CD4-positive, alpha-beta T cell treated with Interleukin-15 for 4 hours (primary cell): ENCODE data around the gene BRPF1.

Experiments
- DNase-seq: peaks from one replicate; pipeline ENCODE4 v3.0.0-alpha.2; 2020; ENCODE audit warnings: low spot score

The BRPF1 gene

DNA sequence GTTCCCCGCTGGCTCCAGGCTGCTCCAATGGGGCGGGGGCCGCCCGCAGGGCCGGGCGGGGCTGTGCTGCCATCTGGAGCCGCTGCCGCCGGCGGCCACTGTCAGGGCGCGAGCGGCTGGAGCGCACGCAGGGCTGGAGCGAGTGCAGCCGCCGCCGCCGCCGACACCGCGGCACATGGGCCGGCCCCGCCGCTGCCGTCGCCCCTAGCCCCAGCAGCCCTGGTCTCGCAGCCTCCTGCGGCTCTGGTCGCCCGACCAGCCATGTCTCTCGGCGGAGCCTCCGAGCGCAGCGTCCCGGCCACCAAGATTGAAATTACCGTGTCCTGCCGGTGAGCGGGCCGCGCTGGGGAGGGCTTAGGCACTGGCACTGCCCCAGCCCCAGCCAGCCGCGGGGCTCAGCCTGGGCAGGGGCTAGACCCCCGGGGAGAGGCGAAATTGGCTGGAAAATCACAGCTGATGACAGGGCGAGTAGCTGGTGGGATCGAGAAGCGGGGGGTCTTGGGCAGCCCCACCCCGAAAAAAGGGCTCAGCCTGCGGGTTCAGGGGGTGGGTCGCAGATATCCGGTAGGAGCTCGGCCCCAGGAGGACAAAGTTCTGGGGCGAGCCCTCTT is 27.7 kb upstream of the BRPF1 start, which contains the start of gene CPNE9:
CPNE9 (plus strand) TSS at position 98 of the 611 bp plus-strand sequence; CDS start at position 262, 164 bp downstream.
- no peak for DNase-seq

DNA sequence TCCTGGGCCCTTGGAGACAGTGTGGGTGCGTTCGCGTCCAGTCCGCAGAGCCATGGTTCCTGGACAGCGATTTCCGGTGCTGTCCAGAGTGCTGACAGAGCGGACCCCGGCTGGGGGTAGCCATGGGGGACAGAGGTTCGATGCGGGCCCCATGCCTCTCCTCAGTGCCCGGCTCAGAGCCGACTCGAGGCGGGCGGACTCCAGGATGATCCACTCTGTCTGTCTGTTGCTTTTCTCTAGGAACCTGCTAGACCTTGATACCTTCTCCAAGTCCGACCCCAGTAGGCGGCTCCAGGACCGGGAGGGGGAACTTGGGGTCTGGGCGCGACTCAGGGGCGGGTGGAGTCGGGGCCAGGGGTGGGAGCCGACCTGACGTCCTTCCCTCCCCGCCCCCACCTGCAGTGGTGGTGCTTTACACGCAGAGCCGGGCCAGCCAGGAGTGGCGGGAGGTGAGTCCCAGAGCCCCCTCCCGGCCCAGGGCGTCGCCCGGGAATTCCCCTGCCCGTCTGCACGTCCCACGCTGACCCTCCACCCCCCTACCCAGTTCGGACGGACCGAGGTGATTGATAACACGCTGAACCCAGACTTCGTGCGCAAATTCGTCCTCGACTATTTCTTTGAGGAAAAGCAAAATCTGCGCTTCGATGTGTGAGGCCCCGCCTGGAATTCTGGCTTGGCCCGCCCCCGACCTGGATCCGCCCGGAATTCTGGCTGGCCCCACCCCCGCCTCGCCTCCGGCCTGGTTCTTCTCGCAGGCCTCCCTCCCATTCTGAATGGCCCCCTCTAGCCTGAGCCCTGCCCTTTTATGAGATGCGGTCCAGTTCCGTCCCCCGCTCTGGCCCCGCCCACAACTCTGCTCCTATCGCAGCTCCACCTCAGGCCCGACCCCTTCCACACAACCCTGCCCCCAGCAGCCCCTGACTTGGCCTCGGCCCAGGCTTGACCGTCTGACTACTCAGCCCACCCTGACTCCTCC is 26.9 kb upstream of the BRPF1 start:
- DNase-seq: no peak

DNA sequence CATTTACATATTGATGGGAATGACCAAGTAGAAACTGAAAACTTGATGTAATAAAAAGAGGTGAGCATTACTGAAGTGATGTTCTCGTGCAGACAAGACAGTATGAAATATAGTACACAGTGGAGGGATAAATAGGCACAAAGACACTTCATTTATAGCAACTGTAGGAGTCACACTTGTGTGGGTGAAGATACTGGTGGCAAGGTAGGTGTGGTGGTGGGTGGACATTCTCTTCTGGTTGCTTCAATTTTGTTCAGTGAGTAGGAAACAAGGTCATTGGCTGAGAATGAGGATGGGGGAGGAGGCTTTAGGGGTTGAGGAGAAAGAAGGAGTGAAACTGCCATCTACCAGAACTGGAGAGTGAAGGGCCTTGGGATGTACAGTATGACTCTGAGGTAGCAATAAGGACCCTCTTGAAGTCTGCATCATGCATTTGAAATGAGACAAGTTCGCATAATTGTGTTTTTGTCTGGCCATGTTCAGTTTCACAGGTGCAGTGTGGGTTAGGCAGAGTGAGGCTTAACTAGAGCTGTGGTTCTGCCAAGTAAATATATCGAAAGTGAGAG is 21.3 kb upstream of the BRPF1 start:
- DNase-seq: no peak

DNA sequence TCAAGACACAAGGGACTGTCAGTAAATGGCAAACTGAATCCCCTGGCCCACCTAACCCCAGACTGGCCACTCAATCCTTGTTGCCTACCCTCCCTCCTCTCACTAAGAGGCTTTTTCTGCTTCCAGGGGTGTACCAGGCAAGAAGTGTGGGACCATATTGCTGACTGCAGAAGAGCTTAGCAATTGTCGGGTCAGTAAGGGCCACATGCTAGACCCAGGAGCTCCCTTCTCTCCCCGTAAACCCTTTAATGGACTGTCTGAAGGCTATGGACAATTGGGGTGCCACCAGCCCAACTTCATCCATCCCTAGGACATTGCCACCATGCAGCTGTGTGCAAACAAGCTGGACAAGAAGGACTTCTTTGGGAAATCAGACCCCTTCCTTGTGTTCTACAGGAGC is 19.1 kb upstream of the BRPF1 start:
- no peak for DNase-seq

DNA sequence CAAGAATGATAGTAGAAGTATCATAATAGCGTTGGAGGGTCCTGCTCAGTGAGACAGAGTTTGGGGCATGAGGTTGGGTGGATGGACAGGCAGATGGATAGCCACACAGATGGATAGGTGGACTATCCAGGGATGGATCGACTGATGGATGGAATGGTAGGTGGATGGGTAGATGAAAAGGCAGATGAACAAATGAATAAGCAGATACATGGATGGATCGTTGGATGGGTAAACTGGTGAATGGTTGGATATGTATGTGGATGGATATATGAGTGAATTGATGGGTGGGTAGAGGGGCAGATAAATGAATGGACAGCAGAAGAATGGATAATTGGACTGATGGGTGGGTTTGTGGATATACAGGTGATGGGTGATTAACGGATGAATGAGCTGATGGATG is 18.4 kb upstream of the BRPF1 start:
- DNase-seq: no peak

GRCh38 chr3:9715136-9715535 is 16.4 kb upstream of the BRPF1 start:
- DNase-seq: no peak

DNA sequence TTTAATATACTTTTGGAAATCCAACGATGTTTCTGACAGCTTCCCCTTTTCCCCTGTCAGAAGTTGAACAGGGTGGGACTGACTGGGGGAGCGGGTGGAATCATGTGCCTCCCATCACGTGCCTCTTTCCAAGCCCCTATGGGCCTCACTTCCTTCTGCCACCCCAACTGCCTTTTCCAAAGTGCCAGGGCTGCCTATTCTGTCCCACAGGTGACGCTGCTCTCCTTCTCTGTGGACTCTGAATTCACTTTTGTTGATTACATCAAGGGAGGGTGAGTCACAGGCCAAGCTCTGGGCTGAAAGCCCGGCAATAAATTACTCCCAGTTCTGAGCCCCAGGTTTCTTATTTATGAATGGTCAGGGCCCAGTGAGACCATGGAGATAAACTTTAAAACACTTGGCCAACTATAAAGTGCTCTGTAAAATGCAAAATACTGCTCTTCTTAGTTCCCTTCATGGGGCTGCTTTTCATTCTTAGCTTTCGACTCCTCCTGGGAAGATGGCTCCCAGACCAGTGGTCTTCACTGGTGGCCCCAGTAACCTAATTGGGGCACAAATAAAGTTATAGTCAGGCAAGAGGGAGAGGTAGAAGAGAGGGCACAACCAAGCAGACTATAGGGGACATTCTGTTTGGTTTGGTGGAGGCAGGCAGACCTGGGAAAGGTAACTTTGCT is 15.6 kb upstream of the BRPF1 start:
- peak; percentile 37 for DNase-seq

DNA sequence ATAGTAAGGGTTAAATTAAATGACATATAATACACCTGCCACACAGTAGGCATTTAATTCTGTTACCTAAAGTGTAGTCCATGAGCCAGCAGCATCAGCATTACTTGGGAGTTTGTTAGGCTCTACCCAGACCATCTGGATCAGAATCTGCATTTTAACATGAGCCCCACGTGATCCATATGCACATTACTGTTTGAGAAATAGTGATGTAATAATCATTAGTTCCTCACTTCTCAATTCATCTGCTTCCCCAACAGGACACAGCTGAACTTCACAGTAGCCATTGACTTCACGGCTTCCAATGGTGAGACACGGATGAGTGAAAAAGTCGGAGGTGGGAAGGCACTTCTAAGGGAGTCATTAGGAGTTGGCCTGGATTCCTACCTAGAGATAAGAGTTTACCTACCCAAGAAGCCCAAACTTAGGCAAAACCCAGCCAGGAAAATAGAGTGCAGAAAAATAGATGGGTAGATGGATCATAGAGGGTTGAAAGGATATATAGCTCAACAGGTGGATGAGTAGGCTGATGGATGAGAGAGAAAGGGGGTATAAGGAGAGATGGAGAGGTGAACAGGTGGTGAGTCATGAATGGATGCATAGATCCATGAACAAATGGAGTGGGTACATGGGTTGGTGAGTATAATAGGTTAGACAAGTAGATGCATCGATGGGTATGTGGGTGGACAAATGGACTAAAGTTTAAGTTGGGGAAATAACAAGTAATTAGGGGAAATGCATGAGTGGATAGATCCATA is 14.6 kb upstream of the BRPF1 start:
- no peak for DNase-seq

- DNase-seq: no peak
Measured at GRCh38 chr3:9717563-9717962, 14.0 kb upstream of the BRPF1 start.

GRCh38 chr3:9718118-9718517 is 13.4 kb upstream of the BRPF1 start:
- DNase-seq: no peak

DNA sequence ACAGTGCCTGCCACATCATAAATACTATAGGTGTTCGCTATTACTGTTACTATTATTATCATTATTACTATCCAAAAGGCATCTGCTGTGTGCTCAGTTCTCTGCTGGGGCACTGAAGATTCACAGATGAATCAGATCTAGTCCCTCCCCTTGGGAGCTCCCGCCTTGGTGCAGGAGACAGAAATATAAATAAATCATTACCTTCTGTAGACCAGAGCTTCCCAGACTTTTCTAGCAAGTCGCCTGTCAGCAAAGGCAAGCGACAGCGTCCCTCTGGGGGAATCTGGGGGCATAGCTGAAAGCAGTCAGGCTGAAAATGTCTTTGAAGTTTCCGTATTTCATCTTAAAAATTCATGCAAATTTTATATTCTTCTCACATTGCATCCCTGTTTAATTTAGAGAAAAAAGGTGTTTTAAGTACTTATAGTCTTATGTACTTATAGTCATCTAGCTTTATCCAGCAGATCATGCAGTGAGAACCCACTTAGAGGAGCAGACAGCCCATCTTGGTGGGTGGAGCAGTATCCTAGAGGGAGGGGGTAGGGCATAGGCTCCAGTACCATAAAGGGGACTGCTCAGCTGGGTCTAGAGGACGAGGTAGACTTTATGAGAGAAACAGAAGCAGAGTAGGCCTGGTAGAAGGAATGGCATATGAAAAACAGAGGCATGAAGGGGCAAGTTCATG is 10.4 kb upstream of the BRPF1 start:
- DNase-seq: no peak

DNA sequence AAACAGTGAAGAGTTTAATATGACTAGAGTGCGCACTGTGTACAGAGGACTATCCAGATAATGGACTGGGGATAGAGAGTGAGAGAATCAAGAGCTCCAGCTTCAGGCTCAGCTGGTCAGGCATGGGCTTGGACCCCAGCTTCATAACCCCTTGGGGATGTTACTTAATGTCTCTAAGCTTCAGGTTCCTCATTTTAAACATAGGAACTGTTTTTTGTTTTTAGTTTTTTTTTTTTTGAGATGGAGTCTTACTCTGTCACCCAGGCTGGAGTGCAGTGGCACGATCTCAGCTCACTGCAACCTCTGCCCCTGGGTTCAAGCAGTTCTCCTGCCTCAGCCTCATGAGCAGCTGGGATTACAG is 9.9 kb upstream of the BRPF1 start:
- DNase-seq: no peak

GRCh38 chr3:9725775-9726515 is 5.6 kb upstream of the BRPF1 start:
- DNase-seq: no peak

DNA sequence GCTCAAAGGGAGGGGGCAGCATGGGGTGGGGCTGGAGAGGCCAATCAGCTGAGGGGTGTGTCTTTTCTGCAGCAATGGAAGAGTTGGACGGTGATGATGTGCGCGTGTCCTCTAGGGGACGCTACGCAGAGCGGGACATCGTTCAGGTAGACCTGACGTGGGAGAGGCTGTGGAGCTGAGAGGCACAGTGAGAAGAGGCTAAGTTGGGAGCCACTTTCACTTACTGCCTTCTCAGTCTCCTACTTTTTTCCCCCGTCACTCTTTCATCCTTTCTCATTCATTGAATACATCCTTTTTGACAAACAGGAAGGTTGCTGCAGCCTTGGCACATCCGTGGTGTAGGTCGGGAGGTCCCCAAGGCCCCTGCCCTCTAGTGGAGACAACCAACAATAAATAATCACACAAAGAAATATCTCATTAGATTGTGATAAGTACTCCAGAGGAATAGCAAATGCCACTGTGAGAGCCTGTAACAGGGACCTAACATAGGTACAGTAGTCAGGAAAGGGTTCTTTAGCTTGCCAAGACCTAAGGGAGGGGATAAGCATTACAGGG is 4.4 kb upstream of the BRPF1 start:
- peak; percentile 67 for DNase-seq

- DNase-seq: no peak
Measured at GRCh38 chr3:9727743-9728142, 3.8 kb upstream of the BRPF1 start.

DNA sequence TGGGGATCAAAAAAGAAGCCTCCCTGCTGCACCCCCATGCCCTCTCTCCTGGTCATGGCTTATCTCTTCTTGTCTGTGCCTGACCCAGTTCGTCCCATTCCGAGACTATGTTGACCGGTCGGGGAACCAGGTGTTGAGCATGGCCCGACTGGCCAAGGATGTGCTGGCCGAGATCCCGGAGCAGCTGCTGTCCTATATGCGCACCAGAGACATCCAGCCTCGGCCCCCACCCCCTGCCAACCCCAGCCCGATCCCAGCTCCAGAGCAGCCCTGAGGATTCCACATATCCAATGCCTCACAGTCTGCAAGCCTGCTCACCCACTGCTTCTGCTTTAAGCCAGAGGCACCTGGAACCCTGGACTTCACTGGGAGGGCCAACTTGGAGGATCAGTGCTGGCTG is 2.1 kb upstream of the BRPF1 start:
- no peak for DNase-seq

DNA sequence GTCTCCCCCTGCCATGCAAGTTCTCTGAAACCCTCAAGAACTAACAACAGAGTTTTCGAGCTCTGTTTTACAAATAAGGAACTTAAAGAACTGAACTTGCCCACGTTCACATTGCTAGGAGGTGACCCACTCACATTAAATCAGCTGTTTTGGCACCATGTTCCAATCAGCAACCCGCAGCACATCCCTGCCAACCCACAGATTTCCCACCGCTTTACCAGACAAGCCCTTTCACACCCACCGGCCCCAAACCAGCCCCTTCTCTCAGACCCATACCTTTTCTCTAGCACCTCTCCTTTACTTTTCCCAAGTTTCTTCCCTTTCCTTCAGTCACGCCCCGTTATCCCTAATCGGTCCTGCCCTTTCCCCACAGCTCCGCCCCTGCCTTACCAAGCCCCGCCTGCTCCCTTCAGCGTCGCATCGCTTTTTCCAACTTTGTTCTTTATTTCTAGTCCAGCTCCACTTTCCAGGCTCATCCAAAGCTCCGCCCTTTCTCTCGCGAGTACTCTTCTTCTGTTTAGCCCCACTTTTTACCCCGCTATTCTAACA is 804 bp upstream of the BRPF1 start:
- DNase-seq: no peak

DNA sequence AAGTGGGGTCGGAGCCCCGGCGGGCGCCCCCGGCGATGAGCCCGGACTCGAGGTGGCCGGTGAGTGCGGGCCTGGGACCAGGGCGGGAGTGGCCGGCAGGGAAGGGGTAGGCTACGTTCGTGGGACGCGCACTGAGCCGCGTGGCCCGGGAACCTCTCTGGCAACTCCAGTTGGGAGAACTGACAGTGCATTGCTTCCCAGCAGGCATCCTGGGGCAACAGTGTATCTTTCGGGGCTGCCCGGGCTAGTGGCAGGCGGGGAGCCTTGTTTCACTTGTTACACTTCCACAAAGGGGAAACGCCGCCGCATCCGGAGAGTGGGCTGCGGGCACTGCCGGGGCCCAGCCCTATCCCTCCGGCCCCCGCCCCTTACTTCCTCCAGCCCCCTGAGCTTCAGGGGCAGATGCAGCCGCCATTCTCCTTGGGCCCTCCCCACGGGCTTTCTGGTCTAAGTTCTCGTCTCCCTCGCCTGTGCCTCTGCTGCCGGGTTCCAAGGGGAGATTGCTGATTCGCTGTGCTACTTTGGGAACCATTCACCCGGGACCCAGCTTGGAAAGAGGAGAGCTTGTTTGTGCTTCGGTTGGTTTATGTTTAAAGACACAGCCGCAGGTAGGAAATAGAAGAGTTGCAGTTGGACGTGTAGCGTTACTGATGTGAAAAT is 675 bp downstream of the BRPF1 start:
- peak; percentile 19 for DNase-seq

GRCh38 chr3:9732740-9733115 is 1.2 kb downstream of the BRPF1 start:
- DNase-seq: no peak
